ENCODE data around the gene GRIN2C.

DNA sequence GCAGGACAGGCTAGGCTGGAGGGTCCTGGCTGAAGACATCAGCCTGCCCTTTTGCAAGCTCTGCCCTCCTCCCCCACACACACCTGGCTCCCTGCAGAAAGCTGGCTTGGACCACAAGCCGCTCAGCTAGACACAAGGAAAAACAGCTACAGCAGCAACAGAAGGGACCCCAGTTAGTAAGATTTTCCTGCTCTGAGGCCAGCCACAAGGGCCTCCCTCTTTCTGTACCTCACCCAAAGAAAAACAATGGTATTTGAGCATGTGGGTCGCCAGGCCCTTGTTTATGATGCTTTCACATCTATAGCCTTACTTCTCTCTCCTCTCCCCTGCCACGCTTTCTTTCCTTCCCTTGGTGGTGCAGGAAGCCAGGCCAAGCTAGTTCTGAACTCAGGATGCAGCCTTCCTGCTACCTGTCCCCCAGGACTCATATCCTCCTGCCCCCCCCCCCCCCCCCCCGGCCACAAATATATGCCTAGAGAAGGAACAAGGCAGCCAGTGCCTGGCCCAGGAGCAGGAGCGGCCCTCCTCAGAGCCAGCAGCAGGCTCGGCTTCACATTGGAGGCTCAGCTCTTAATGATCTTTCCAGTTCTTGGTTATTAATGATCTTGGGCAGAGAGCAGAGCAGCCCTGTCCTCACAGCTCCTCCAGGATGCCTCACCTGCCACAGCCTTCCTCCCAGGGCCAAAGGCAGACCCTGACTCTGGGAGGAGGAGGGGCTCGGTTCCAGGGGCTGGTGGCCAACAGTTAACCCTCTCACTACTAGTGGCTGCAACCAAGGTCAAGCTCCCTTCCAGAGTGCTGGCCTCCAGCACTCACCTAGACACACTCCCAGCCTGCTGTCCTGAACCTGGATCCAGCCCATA, 19.5 kb downstream of the GRIN2C start:
- TF ChIP-seq CTCF (IDR thresholded peaks at IDR 0.05) (no peak), POLR2A (IDR thresholded peaks at IDR 0.05) (no peak)
